Activated naive CD8-positive, alpha-beta T cell (primary cell): Measurements from ENCODE around the gene OR5W2.
"Not testable (repeated sequence)": the region's sequence is repeated elsewhere in the genome, so short reads cannot be mapped to it uniquely, and the experiment has no call there.

Experiments used
- H3K27ac Mint-ChIP-seq: one replicate; pipeline ENCODE4 v1.8.0; 2021; ENCODE audit warnings: mixed read lengths
- H3K27me3 Mint-ChIP-seq: one replicate; pipeline ENCODE4 v1.8.0; 2021; ENCODE audit warnings: mixed read lengths
- H3K36me3 Mint-ChIP-seq: one replicate; pipeline ENCODE4 v1.8.0; 2021; ENCODE audit warnings: mixed read lengths
- H3K4me1 Mint-ChIP-seq: one replicate; pipeline ENCODE4 v1.8.0; 2021; ENCODE audit warnings: low read depth, mixed read lengths
- H3K4me3 Mint-ChIP-seq: one replicate; pipeline ENCODE4 v1.8.0; 2021; ENCODE audit warnings: mild to moderate bottlenecking, mixed read lengths
- H3K9me3 Mint-ChIP-seq: one replicate; pipeline ENCODE4 v1.8.0; 2021; ENCODE audit warnings: low read depth, mixed read lengths

The OR5W2 gene

GRCh38 chr11:55914482-55914881 lies at the start of gene OR5W2:
Gene OR5W2 (minus strand): TSS chr11:55914582. CDS start chr11:55914582, 0 bp downstream.
- peaks cover 13% of the 10 kb centered on the region for H3K9me3 Mint-ChIP-seq
- no peak within 1 kb of the TSS for H3K27ac Mint-ChIP-seq
- no peaks in the 10 kb centered on the region for H3K27me3 Mint-ChIP-seq
- H3K4me3 Mint-ChIP-seq = no peak within 1 kb of the TSS
- H3K4me1 Mint-ChIP-seq = no peaks in the 10 kb centered on the region
- no peaks in the 10 kb centered on the region for H3K36me3 Mint-ChIP-seq

GRCh38 chr11:55956521-55956920 lies 42.1 kb upstream of the OR5W2 start:
- Mint-ChIP-seq H3K27ac (no peak overlapping the region), H3K4me3 (no peak overlapping the region), H3K4me1 (no peaks in the 10 kb centered on the region)

GRCh38 chr11:55949330-55949729 lies 34.9 kb upstream of the OR5W2 start:
- Mint-ChIP-seq H3K36me3 (no peaks in the 10 kb centered on the region), H3K4me1 (no peaks in the 10 kb centered on the region), H3K27ac (no peak overlapping the region), H3K27me3 (no peaks in the 10 kb centered on the region), H3K4me3 (no peak overlapping the region), H3K9me3 (peaks cover 12% of the 10 kb centered on the region)

More at GRCh38 chr11:55956521-55956920, 42.1 kb upstream of the OR5W2 start:
- Mint-ChIP-seq H3K27me3 (no peaks in the 10 kb centered on the region), H3K9me3 (peaks cover 17% of the 10 kb centered on the region), H3K36me3 (no peaks in the 10 kb centered on the region)

GRCh38 chr11:55942785-55943392 lies 28.5 kb upstream of the OR5W2 start:
- Mint-ChIP-seq H3K27me3 (no peaks in the 10 kb centered on the region), H3K9me3 (peaks cover 5% of the 10 kb centered on the region), H3K36me3 (no peaks in the 10 kb centered on the region), H3K27ac (no peak overlapping the region), H3K4me1 (no peaks in the 10 kb centered on the region), H3K4me3 (no peak overlapping the region)

GRCh38 chr11:55936300-55936699 lies 21.9 kb upstream of the OR5W2 start, which contains the start of gene OR5I1:
Gene OR5I1 (minus strand): TSS chr11:55936400. CDS start chr11:55936400, 0 bp downstream.
- H3K27me3 Mint-ChIP-seq = no peaks in the 10 kb centered on the region
- no peak within 1 kb of the TSS for H3K4me3 Mint-ChIP-seq
- H3K27ac Mint-ChIP-seq = no peak within 1 kb of the TSS
- no peaks in the 10 kb centered on the region for H3K36me3 Mint-ChIP-seq
- H3K9me3 Mint-ChIP-seq = peaks cover 5% of the 10 kb centered on the region
- no peaks in the 10 kb centered on the region for H3K4me1 Mint-ChIP-seq

- Mint-ChIP-seq H3K4me3 (no peak overlapping the region), H3K27me3 (no peaks in the 10 kb centered on the region), H3K27ac (no peak overlapping the region), H3K36me3 (no peaks in the 10 kb centered on the region), H3K4me1 (no peaks in the 10 kb centered on the region), H3K9me3 (peaks cover 11% of the 10 kb centered on the region)
Observed at GRCh38 chr11:55920537-55920936, 6.2 kb upstream of the OR5W2 start.

GRCh38 chr11:55902308-55902707 lies 12.1 kb downstream of the OR5W2 start:
- Mint-ChIP-seq H3K27ac (no peak overlapping the region), H3K36me3 (no peaks in the 10 kb centered on the region), H3K4me1 (no peaks in the 10 kb centered on the region), H3K4me3 (no peak overlapping the region), H3K27me3 (no peaks in the 10 kb centered on the region), H3K9me3 (peaks cover 26% of the 10 kb centered on the region)

GRCh38 chr11:55895216-55895615 lies 19.2 kb downstream of the OR5W2 start:
- Mint-ChIP-seq H3K9me3 (peaks cover 9% of the 10 kb centered on the region), H3K27me3 (no peaks in the 10 kb centered on the region), H3K4me3 (no peak overlapping the region), H3K36me3 (no peaks in the 10 kb centered on the region), H3K4me1 (no peaks in the 10 kb centered on the region), H3K27ac (no peak overlapping the region)

- not testable (repeated sequence) for H3K27me3 Mint-ChIP-seq, H3K4me3 Mint-ChIP-seq, H3K36me3 Mint-ChIP-seq
Observed at GRCh38 chr11:55885481-55885880, 28.9 kb downstream of the OR5W2 start.

GRCh38 chr11:55884995-55885394 lies 29.4 kb downstream of the OR5W2 start:
- not testable (repeated sequence) for H3K36me3 Mint-ChIP-seq, H3K27ac Mint-ChIP-seq, H3K4me1 Mint-ChIP-seq, H3K27me3 Mint-ChIP-seq, H3K9me3 Mint-ChIP-seq, H3K4me3 Mint-ChIP-seq

More at GRCh38 chr11:55885481-55885880, 28.9 kb downstream of the OR5W2 start:
- H3K9me3 Mint-ChIP-seq, H3K4me1 Mint-ChIP-seq, H3K27ac Mint-ChIP-seq: not testable (repeated sequence)

GRCh38 chr11:55882997-55883396 lies 31.4 kb downstream of the OR5W2 start, which contains the start of gene TRIM51:
Gene TRIM51 (plus strand): TSS chr11:55883297. CDS start chr11:55885429, 2,132 bp downstream.
- not testable (repeated sequence) for H3K9me3 Mint-ChIP-seq, H3K4me1 Mint-ChIP-seq, H3K27me3 Mint-ChIP-seq, H3K36me3 Mint-ChIP-seq, H3K4me3 Mint-ChIP-seq, H3K27ac Mint-ChIP-seq

GRCh38 chr11:55873146-55873545 lies 41.2 kb downstream of the OR5W2 start:
- not testable (repeated sequence) for H3K4me1 Mint-ChIP-seq, H3K36me3 Mint-ChIP-seq, H3K4me3 Mint-ChIP-seq, H3K9me3 Mint-ChIP-seq, H3K27ac Mint-ChIP-seq, H3K27me3 Mint-ChIP-seq

GRCh38 chr11:55872731-55873130 lies 41.7 kb downstream of the OR5W2 start:
- H3K4me3 Mint-ChIP-seq, H3K27me3 Mint-ChIP-seq, H3K36me3 Mint-ChIP-seq, H3K9me3 Mint-ChIP-seq, H3K4me1 Mint-ChIP-seq, H3K27ac Mint-ChIP-seq: not testable (repeated sequence)

- H3K9me3 Mint-ChIP-seq, H3K4me1 Mint-ChIP-seq, H3K4me3 Mint-ChIP-seq, H3K27ac Mint-ChIP-seq, H3K27me3 Mint-ChIP-seq, H3K36me3 Mint-ChIP-seq: not testable (repeated sequence)
Observed at GRCh38 chr11:55867354-55867753, 47.0 kb downstream of the OR5W2 start.
